AG10803 (cell line): Measurements from ENCODE around the gene PTN.
A peak's percentile ranks its signal among the peaks of the same experiment; 100 is the strongest.
"Not testable (repeated sequence)": the region's sequence is repeated elsewhere in the genome, so short reads cannot be mapped to it uniquely, and the experiment has no call there.

Source experiments
- DNase-seq: peaks from one replicate; pipeline ENCODE4 v3.0.0; 2010; ENCODE audit warnings: low read depth
- H3K4me3 ChIP-seq: 2 replicates; pipeline ENCODE4 v1.5.1; 2011; ENCODE audit warnings: mild to moderate bottlenecking, low read length, control low read depth
- TF ChIP-seq, protein P1 (sequence below): conservative IDR thresholded peaks from 2 replicates; pipeline ENCODE4 v1.5.1; 2011; ENCODE audit warnings: mild to moderate bottlenecking, low read length, control low read depth, inconsistent platforms

PTN gene

GRCh38 chr7:137209151-137209817, 134.2 kb downstream of the PTN start:
- no peak overlapping the region for H3K4me3 ChIP-seq
- TF ChIP-seq, protein P1, sequence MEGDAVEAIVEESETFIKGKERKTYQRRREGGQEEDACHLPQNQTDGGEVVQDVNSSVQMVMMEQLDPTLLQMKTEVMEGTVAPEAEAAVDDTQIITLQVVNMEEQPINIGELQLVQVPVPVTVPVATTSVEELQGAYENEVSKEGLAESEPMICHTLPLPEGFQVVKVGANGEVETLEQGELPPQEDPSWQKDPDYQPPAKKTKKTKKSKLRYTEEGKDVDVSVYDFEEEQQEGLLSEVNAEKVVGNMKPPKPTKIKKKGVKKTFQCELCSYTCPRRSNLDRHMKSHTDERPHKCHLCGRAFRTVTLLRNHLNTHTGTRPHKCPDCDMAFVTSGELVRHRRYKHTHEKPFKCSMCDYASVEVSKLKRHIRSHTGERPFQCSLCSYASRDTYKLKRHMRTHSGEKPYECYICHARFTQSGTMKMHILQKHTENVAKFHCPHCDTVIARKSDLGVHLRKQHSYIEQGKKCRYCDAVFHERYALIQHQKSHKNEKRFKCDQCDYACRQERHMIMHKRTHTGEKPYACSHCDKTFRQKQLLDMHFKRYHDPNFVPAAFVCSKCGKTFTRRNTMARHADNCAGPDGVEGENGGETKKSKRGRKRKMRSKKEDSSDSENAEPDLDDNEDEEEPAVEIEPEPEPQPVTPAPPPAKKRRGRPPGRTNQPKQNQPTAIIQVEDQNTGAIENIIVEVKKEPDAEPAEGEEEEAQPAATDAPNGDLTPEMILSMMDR = no peak
- DNase-seq = peak; percentile 5

- TF ChIP-seq, protein P1 = no peak
- no peak overlapping the region for H3K4me3 ChIP-seq
- no peak for DNase-seq
Measured at GRCh38 chr7:137206770-137207169, 136.8 kb downstream of the PTN start.

DNA sequence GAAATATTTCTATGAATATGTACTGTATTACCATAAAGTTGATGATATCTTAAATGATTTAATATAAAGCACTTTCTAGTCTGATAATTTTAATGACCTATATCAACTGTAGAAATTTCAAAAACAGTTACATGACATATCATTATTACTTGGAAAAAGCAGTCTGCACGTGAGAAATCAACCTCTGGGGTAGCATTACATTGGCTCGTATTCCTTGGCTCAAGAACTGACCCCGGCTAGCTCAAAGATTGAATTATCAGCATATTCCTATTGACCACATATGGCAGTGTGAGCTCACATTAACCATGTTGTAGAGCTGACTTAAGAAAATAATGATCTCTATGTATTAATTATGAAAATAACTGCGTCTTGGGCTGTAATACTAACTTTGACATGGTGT, 139.3 kb downstream of the PTN start:
- no peak for DNase-seq
- no peak overlapping the region for H3K4me3 ChIP-seq
- TF ChIP-seq, protein P1 = no peak

DNA sequence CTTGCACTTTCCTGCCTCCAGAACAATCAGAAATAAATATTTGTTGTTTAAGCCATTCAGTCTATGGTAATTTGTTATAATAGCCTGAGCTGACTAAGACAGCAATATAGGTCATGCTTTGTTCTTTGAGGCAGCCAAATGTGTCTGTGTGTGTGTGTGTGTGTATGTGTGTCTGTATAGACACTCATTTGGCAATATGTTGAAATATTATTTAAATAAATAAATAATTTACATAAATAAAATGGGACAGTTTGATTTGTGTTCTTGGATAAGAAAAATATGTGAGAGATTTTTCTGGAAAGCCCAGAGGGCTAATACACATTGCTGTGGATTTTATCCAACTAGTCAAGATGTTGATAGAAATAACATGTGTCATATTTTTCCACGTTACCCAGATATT, 140.2 kb downstream of the PTN start:
- TF ChIP-seq, protein P1 = no peak
- H3K4me3 ChIP-seq = no peak overlapping the region
- DNase-seq = no peak

GRCh38 chr7:137196648-137197047, 146.9 kb downstream of the PTN start:
- DNase-seq = no peak
- no peak overlapping the region for H3K4me3 ChIP-seq
- TF ChIP-seq, protein P1 = no peak

GRCh38 chr7:137195996-137196395, 147.5 kb downstream of the PTN start:
- no peak for DNase-seq
- no peak overlapping the region for H3K4me3 ChIP-seq
- TF ChIP-seq, protein P1 = no peak

DNA sequence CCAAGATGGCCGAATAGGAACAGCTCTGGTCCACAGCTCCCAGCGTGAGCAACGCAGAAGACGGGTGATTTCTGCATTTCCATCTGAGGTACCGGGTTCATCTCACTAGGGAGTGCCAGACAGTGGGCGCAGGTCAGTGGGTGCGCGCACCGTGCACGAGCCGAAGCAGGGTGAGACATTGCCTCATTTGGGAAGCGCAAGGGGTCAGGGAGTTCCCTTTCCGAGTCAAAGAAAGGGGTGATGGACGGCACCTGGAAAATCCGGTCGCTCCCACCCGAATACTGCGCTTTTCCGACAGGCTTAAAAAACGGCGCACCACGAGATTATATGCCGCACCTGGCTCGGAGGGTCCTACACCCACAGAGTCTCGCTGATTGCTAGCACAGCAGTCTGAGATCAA, 161.9 kb downstream of the PTN start:
- not testable (repeated sequence) for H3K4me3 ChIP-seq, DNase-seq
